Esophagus (tissue), 2 donors: Measurements from ENCODE around the gene FAM90A26. TPM values are rescaled to one million over a fixed set of nuclear protein-coding genes. Genes with fewer than 3 reads are reported as not detected.
"Not testable (repeated sequence)": the region's sequence is repeated elsewhere in the genome, so short reads cannot be mapped to it uniquely, and the experiment has no call there.

Experiments
- H3K27ac ChIP-seq, 2 donors: one replicate each; pipeline ENCODE4 v1.5.1; 2013; ENCODE audit warnings: low read depth in 2 of 2, mild to moderate bottlenecking in 2 of 2, inconsistent platforms in 1 of 2, low read length in 1 of 2, moderate library complexity in 1 of 2
- H3K27me3 ChIP-seq, 2 donors: one replicate each; pipeline ENCODE4 v1.6.1; 2013; ENCODE audit warnings: low read length in 2 of 2, control low read depth in 1 of 2, mild to moderate bottlenecking in 1 of 2; ENCODE audit not compliant: insufficient read depth in 2 of 2, control insufficient read depth in 1 of 2
- H3K36me3 ChIP-seq, 2 donors: one replicate each; pipeline ENCODE4 v1.6.1; 2013; ENCODE audit warnings: low read length in 1 of 2; ENCODE audit not compliant: control insufficient read depth in 2 of 2, insufficient read depth in 2 of 2
- H3K4me1 ChIP-seq, 2 donors: one replicate each; pipeline ENCODE4 v1.6.1; 2013; ENCODE audit warnings: low read length in 1 of 2; ENCODE audit not compliant: control insufficient read depth in 2 of 2, insufficient read depth in 2 of 2
- H3K4me3 ChIP-seq, 2 donors: one replicate each; pipeline ENCODE4 v1.5.1; 2013; ENCODE audit warnings: low read length in 2 of 2, mild to moderate bottlenecking in 2 of 2, low read depth in 1 of 2, moderate library complexity in 1 of 2
- H3K9me3 ChIP-seq, 2 donors: one replicate each; pipeline ENCODE4 v1.6.1; 2013; ENCODE audit warnings: mild to moderate bottlenecking in 2 of 2, low read depth in 1 of 2, low read length in 1 of 2, moderate library complexity in 1 of 2; ENCODE audit not compliant: control insufficient read depth in 2 of 2, insufficient read depth in 1 of 2
- WGBS, 2 donors: extraction: QIAGEN DNeasy Blood & Tissue Kit; methylation state at CpG; one replicate each; pipeline ENCODE4 v1.1.7; 2013; 5-methylcytosine and 5-hydroxymethylcytosine counted together
- polyA plus RNA-seq, 2 donors: library from polyadenylated mRNA; stranded (reverse); fragments of 200-250 nt; gene quantifications; one replicate each; pipeline ENCODE4 v1.2.3, GENCODE V29; 2013
- donor health status: healthy with polysubstance abuse.
- donor health status: Bipolar disorder and iron deficiency.

The FAM90A26 gene
- polyA plus RNA-seq, 2 donors = not detected

DNA sequence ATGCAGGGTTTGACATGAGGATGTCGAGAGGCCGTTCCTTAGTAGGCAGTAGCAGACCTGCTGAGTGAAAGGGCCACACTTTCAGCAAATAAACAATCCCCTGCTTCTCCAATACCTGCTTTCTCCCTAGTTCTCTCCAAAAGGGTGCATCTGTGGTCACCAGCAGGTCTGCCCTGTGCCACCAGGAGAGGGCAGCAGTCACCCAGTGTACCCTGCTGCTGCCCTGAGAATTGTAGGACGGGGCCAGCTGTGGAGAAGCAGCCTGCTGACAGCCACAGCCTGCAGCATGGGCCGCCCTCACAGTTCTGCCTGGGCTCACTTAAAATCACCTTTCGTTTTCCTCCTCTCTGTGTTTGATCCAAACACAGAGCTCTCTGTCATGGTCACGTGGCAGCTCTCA, 11.8 kb upstream of the FAM90A26 start:
- WGBS, 2 donors = 35% methylated on average over 6 of the region's 6 CpGs; no CpG with 5 or more reads in 1 of the 2 donors
- not testable (repeated sequence) for H3K4me3 ChIP-seq, H3K9me3 ChIP-seq, H3K27ac ChIP-seq, H3K4me1 ChIP-seq, H3K36me3 ChIP-seq, H3K27me3 ChIP-seq

DNA sequence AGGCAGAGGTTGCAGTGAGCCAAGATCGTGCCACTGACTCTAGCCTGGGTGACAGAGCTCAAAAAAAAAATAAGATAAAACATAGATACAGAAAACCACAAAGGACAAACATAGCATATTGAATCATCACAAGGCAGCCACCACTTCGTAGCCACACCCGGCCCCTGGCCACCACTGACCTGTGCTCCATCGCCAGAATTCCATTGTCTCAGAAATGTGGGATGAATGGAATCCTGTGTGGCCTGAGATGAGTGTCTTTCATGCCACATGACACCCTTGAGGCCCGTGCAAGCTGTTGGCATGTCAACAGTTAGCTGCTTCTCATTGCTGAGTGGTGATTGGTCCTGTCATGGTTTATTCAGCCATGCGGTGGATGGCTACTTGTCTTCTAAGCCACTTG, 10.2 kb upstream of the FAM90A26 start:
- not testable (repeated sequence) for H3K4me3 ChIP-seq, H3K27ac ChIP-seq, H3K9me3 ChIP-seq, H3K36me3 ChIP-seq, H3K4me1 ChIP-seq, H3K27me3 ChIP-seq
- 60 to 85% methylated on average over 1 to 6 of the region's 6 CpGs for WGBS, 2 donors

DNA sequence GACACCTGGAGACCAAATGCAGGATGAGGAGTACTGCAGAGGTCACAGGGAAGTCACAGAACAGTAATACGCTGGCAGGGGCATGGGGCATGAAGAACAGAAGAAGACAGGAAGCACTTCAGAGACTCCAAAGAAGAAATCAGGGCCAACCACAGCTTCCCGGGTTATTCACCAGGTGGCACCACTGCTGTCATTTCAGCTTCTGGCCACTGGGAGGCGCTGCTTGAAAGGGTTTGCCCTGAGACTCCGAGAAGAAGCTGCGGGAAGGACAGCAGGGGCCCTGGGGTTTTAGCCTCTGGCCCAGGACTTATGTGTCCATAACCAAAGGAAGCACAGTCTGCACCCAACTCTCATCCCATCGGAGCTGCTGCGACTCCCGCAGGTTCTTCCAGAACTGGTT, 4.2 kb upstream of the FAM90A26 start:
- not testable (repeated sequence) for H3K9me3 ChIP-seq, H3K4me1 ChIP-seq, H3K27ac ChIP-seq, H3K36me3 ChIP-seq, H3K4me3 ChIP-seq, H3K27me3 ChIP-seq
- 20% methylated on average over 8 of the region's 8 CpGs; no CpG with 5 or more reads in 1 of the 2 donors for WGBS, 2 donors

DNA sequence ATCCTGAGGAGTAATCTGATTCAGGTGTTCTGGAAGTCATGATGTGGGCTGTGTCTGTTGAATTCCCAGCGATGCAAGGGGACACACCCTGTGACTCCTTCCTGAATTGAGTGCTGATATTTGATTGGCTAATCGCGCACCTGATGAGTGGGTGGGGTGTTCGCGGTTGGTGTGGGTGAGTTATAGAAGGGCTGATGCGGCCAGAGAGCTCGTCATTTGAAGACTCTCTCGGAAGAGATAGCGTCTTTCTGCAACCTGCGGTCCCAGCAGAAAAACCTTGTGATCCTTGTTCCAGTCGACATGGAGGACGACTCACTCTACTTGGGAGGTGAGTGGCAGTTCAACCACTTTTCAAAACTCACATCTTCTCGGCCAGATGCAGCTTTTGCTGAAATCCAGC, 40.1 kb downstream of the FAM90A26 start, which contains the start of gene USP17L10:
Gene USP17L10 (plus strand): TSS at position 301 of the 400 bp plus-strand sequence. CDS start 0 bp downstream, at position 301.
- WGBS, 2 donors = 91% methylated on average over 12 of the region's 13 CpGs; no CpG with 5 or more reads in 1 of the 2 donors
- H3K4me3 ChIP-seq, H3K4me1 ChIP-seq, H3K27me3 ChIP-seq, H3K36me3 ChIP-seq, H3K27ac ChIP-seq, H3K9me3 ChIP-seq: not testable (repeated sequence)

DNA sequence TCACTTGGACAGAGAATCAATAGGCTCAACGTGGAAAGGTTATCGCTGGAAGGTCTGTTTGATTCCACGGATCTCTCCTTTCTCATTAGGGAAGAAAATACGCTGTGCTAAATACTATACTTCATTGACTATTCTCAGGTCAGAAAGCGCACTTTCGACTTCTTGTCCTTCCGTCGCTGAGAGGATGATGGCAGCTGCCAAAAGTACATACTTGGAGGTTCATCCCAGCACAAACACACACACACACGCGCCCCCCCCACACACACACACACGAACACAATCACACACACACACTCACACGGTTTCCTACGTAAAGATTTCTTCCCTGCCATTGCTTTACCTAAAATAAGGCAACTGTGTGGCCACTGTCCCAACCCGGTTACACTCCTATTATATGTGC, 44.5 kb downstream of the FAM90A26 start:
- not testable (repeated sequence) for H3K9me3 ChIP-seq, H3K4me3 ChIP-seq, H3K27me3 ChIP-seq, H3K4me1 ChIP-seq, H3K36me3 ChIP-seq, H3K27ac ChIP-seq
- WGBS, 2 donors = 72 to 82% methylated on average over 11 of the region's 14 CpGs

DNA sequence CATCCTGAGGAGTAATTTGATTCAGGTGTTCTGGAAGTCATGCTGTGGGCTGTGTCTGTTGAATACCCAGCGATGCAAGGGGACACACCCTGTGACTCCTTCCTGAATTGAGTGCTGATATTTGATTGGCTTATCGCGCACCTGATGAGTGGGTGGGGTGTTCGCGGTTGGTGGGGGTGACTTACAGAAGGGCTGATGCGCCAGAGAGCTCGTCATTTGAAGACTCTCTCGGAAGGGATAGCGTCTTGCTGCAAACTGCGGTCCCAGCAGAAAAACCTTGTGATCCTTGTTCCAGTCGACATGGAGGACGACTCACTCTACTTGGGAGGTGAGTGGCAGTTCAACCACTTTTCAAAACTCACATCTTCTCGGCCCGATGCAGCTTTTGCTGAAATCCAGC, 44.9 kb downstream of the FAM90A26 start, which contains the start of gene USP17L11:
Gene USP17L11 (plus strand): TSS at position 301 of the 400 bp plus-strand sequence. CDS start 0 bp downstream, at position 301.
- WGBS, 2 donors = 93% methylated on average over 10 of the region's 14 CpGs; no CpG with 5 or more reads in 1 of the 2 donors
- not testable (repeated sequence) for H3K4me1 ChIP-seq, H3K27me3 ChIP-seq, H3K36me3 ChIP-seq, H3K9me3 ChIP-seq, H3K27ac ChIP-seq, H3K4me3 ChIP-seq

- H3K27ac ChIP-seq, H3K36me3 ChIP-seq, H3K9me3 ChIP-seq, H3K4me3 ChIP-seq, H3K27me3 ChIP-seq, H3K4me1 ChIP-seq: not testable (repeated sequence)
- WGBS, 2 donors = no CpG with 5 or more reads among the region's 13 CpGs
Measured at GRCh38 chr4:9219852-9220251, 49.6 kb downstream of the FAM90A26 start, which contains the start of gene USP17L12. Gene USP17L12, plus strand, starts transcription at chr4:9220152. Its CDS starts 0 bp downstream, at chr4:9220152.

DNA sequence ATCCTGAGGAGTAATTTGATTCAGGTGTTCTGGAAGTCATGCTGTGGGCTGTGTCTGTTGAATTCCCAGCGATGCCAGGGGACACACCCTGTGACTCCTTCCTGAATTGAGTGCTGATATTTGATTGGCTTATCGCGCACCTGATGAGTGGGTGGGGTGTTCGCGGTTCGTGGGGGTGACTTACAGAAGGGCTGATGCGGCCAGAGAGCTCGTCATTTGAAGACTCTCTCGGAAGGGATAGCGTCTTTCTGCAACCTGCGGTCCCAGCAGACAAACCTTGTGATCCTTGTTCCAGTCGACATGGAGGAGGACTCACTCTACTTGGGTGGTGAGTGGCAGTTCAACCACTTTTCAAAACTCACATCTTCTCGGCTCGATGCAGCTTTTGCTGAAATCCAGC, 54.4 kb downstream of the FAM90A26 start, which contains the start of gene USP17L13:
Gene USP17L13 (plus strand): TSS at position 301 of the 400 bp plus-strand sequence. CDS start 0 bp downstream, at position 301.
- WGBS, 2 donors = no CpG with 5 or more reads among the region's 14 CpGs
- H3K4me1 ChIP-seq, H3K4me3 ChIP-seq, H3K36me3 ChIP-seq, H3K27me3 ChIP-seq, H3K27ac ChIP-seq, H3K9me3 ChIP-seq: not testable (repeated sequence)

Other genes with a start within 250 kb of the FAM90A26 start
- not detected for gene USP17L10, start 40.2 kb downstream of the FAM90A26 start, polyA plus RNA-seq
- gene USP17L11, start 45.0 kb downstream of the FAM90A26 start, polyA plus RNA-seq = not detected
- not detected for gene USP17L12, start 49.7 kb downstream of the FAM90A26 start, polyA plus RNA-seq
- gene USP17L13, start 54.5 kb downstream of the FAM90A26 start, polyA plus RNA-seq = not detected
- gene USP17L15, start 64.0 kb downstream of the FAM90A26 start, polyA plus RNA-seq = not detected
- gene USP17L17, start 73.5 kb downstream of the FAM90A26 start, polyA plus RNA-seq = not detected
- gene USP17L18, start 78.2 kb downstream of the FAM90A26 start, polyA plus RNA-seq = not detected
- not detected for gene USP17L19, start 83.0 kb downstream of the FAM90A26 start, polyA plus RNA-seq
- not detected for gene USP17L20, start 87.7 kb downstream of the FAM90A26 start, polyA plus RNA-seq
- gene USP17L21, start 92.5 kb downstream of the FAM90A26 start, polyA plus RNA-seq = not detected
- gene USP17L22, start 97.2 kb downstream of the FAM90A26 start, polyA plus RNA-seq = not detected
- not detected for gene USP17L24, start 154.8 kb downstream of the FAM90A26 start, polyA plus RNA-seq
- gene USP17L25, start 159.5 kb downstream of the FAM90A26 start, polyA plus RNA-seq = not detected
- not detected for gene USP17L26, start 164.2 kb downstream of the FAM90A26 start, polyA plus RNA-seq
- gene USP17L5, start 169.0 kb downstream of the FAM90A26 start, polyA plus RNA-seq = not detected
- not detected for gene USP17L27, start 173.7 kb downstream of the FAM90A26 start, polyA plus RNA-seq
- not detected for gene USP17L28, start 178.5 kb downstream of the FAM90A26 start, polyA plus RNA-seq
- gene USP17L29, start 183.2 kb downstream of the FAM90A26 start, polyA plus RNA-seq = not detected
- not detected for gene USP17L30, start 192.7 kb downstream of the FAM90A26 start, polyA plus RNA-seq